Fibroblast of lung (primary cell): ENCODE measurements around the gene CLEC4F.

Source experiments
- EZH2 ChIP-seq: IDR thresholded peaks from 2 replicates; pipeline ENCODE4 v1.5.1; 2012; ENCODE audit warnings: low read length, control low read depth, mild to moderate bottlenecking; ENCODE audit errors: missing control alignments
- TF ChIP-seq, protein P1 (sequence below), 2 donors: IDR thresholded peaks in 1 of 2; conservative IDR thresholded peaks in 1 of 2; 1 replicate in 1 of 2; 2 replicates in 1 of 2; pipeline ENCODE4 v1.5.1; 2011 to 2012; ENCODE audit warnings: low read length in 2 of 2, control low read depth in 1 of 2, inconsistent platforms in 1 of 2, low read depth in 1 of 2, mild to moderate bottlenecking in 1 of 2

DNA sequence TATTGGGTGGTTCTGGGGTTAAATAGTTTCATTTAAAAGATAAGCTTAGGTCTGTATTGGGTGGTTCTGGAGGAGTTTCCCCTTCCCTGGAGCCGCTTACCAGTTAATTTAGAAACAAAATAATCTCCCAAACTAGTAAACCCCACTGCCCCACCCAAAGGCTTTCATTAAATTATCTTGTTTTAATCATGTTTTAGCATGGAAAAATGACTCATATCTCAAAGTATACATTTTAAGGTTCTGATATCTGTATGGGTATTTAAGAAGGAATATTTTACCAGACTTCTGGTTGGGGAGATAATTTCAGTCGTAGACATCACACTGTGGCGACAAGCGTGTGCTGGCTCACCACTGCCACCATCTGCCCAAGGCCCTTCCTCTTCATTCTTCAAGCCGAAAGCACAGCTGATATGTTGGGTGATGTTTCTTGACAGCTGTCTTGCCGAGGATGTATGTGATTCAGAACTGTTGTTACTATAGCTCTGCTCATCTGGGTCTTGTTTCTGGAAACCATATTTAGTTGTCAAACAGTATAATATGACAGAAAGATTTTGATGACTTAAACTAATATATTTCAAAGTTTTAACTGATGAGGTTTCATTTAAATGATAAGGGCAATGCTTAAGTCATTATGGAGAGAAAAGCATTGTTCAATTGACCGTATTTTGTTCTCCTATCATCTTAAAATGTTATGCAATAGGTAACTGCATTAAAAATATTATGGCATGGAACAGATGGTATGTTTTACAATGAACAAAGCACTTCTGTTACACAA is 35.1 kb downstream of the CLEC4F start:
- TF ChIP-seq, protein P1, sequence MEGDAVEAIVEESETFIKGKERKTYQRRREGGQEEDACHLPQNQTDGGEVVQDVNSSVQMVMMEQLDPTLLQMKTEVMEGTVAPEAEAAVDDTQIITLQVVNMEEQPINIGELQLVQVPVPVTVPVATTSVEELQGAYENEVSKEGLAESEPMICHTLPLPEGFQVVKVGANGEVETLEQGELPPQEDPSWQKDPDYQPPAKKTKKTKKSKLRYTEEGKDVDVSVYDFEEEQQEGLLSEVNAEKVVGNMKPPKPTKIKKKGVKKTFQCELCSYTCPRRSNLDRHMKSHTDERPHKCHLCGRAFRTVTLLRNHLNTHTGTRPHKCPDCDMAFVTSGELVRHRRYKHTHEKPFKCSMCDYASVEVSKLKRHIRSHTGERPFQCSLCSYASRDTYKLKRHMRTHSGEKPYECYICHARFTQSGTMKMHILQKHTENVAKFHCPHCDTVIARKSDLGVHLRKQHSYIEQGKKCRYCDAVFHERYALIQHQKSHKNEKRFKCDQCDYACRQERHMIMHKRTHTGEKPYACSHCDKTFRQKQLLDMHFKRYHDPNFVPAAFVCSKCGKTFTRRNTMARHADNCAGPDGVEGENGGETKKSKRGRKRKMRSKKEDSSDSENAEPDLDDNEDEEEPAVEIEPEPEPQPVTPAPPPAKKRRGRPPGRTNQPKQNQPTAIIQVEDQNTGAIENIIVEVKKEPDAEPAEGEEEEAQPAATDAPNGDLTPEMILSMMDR (conservative IDR thresholded peaks at IDR 0.05 in 1 of 2, IDR thresholded peaks at IDR 0.05 in 1 of 2; ENCODE audit: low read depth in 1 of 2, low read length in 2 of 2): peak; percentile 34
- no peak for TF ChIP-seq EZH2
